HG03159 (cell line): ENCODE data around the gene ZNF618.

Experiments used
- ATAC-seq: cut with Tn5 transposase; IDR thresholded peaks from one replicate; pipeline ENCODE4 v1.9.1; 2021; ENCODE audit warnings: mild to moderate bottlenecking, moderate library complexity; ENCODE audit not compliant: unreplicated experiment

The ZNF618 gene

GRCh38 chr9:113998525-113999255 is 122.6 kb downstream of the ZNF618 start:
- no peak for ATAC-seq

GRCh38 chr9:113999256-114000062 is 123.3 kb downstream of the ZNF618 start:
- no peak for ATAC-seq

- no peak for ATAC-seq
Observed at GRCh38 chr9:114000063-114000454, 124.0 kb downstream of the ZNF618 start.

GRCh38 chr9:114000671-114001409 is 124.7 kb downstream of the ZNF618 start:
- no peak for ATAC-seq

GRCh38 chr9:114001410-114001685 is 125.2 kb downstream of the ZNF618 start:
- no peak for ATAC-seq

- ATAC-seq = no peak
Observed at GRCh38 chr9:114001794-114002261, 125.7 kb downstream of the ZNF618 start.

- ATAC-seq = no peak
Observed at GRCh38 chr9:114002271-114002985, 126.3 kb downstream of the ZNF618 start.

GRCh38 chr9:114002986-114003350 is 126.9 kb downstream of the ZNF618 start:
- ATAC-seq = no peak

- ATAC-seq = no peak
Observed at GRCh38 chr9:114003351-114003750, 127.2 kb downstream of the ZNF618 start.

- no peak for ATAC-seq
Observed at GRCh38 chr9:114003758-114004157, 127.6 kb downstream of the ZNF618 start.

GRCh38 chr9:114004221-114004716 is 128.2 kb downstream of the ZNF618 start:
- ATAC-seq = no peak

- ATAC-seq = no peak
Observed at GRCh38 chr9:114005371-114006154, 129.5 kb downstream of the ZNF618 start.

- no peak for ATAC-seq
Observed at GRCh38 chr9:114006155-114006550, 130.0 kb downstream of the ZNF618 start.

GRCh38 chr9:114006931-114007691 is 131.0 kb downstream of the ZNF618 start:
- no peak for ATAC-seq

- no peak for ATAC-seq
Observed at GRCh38 chr9:114007991-114008666, 132.0 kb downstream of the ZNF618 start.

GRCh38 chr9:114008667-114009410 is 132.7 kb downstream of the ZNF618 start:
- no peak for ATAC-seq

- no peak for ATAC-seq
Observed at GRCh38 chr9:114011313-114011712, 135.2 kb downstream of the ZNF618 start.

GRCh38 chr9:114012126-114012525 is 136.0 kb downstream of the ZNF618 start:
- ATAC-seq = no peak
